ENCODE results near the gene DISP1.

DISP1 gene

GRCh38 chr1:222784916-222785315, 29.9 kb upstream of the DISP1 start:
- no peak for TF ChIP-seq CTCF (IDR thresholded peaks at IDR 0.05; ENCODE audit: unreplicated experiment in 3 of 3)
- Mint-ChIP-seq H3K4me1 (peaks cover 50% of the 10 kb centered on the region), H3K36me3 (ENCODE audit: low read depth) (no peaks in the 10 kb centered on the region)

DNA sequence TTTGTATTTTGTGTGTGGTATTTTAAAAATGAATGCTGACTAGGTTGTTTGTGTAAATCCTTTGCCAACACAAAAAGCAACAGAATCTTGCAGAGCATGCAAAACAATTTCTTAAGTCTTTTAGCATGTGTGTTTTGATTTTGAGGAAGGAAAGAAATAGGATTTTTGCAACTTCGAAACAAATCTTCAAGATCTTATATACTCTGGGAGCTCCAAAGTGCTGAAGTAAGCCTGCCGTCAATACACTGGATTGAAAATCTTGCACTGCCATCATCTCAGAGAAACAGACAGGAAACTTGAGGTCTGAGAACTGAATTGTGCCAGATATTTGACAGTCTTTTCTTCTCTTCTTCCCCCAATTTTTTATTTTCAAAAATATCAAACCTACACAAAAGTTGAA, 29.3 kb upstream of the DISP1 start:
- H3K9me3 Mint-ChIP-seq: no peaks in the 10 kb centered on the region
- TF ChIP-seq CTCF (IDR thresholded peaks at IDR 0.05; ENCODE audit: unreplicated experiment in 3 of 3): no peak
- H3K27me3 Mint-ChIP-seq (ENCODE audit: low read depth): no peaks in the 10 kb centered on the region
- H3K4me3 Mint-ChIP-seq: no peak overlapping the region
- no peaks in the 10 kb centered on the region for H3K36me3 Mint-ChIP-seq (ENCODE audit: low read depth)
- H3K27ac Mint-ChIP-seq: peak overlapping the region; percentile 19 to 75 (median 54)
- H3K4me1 Mint-ChIP-seq: peaks cover 50% of the 10 kb centered on the region

More at GRCh38 chr1:222784916-222785315, 29.9 kb upstream of the DISP1 start:
- Mint-ChIP-seq H3K27ac (peak overlapping the region; percentile 8 to 75 (median 27)), H3K27me3 (ENCODE audit: low read depth) (no peaks in the 10 kb centered on the region), H3K9me3 (no peaks in the 10 kb centered on the region), H3K4me3 (peak overlapping the region in 1 of 3 experiments; percentile 16)

DNA sequence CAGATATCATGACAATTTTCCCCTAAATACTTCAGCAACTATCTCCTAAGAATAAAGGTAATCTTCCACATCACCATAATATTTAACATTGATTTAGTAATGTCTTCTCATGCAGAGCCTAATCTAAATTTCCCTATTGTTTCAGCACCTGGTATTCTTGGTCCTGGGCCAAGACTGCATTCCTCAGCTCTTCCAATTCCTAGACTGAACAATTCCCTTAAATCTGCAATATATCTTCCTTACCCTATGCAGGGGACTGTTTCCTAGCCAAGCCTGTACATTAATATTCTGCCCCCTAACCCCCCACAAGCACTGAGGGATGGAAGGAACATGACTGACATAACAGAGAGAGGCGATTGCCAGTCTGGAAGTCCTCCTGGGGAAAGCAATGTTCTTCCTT, 28.7 kb upstream of the DISP1 start:
- no peaks in the 10 kb centered on the region for H3K36me3 Mint-ChIP-seq (ENCODE audit: low read depth)
- no peaks in the 10 kb centered on the region for H3K9me3 Mint-ChIP-seq
- peaks cover 50% of the 10 kb centered on the region for H3K4me1 Mint-ChIP-seq
- peaks cover 4% of the 10 kb centered on the region for H3K27me3 Mint-ChIP-seq (ENCODE audit: low read depth)
- peak overlapping the region; percentile 25 to 54 (median 32) for H3K27ac Mint-ChIP-seq
- no peak for TF ChIP-seq CTCF (IDR thresholded peaks at IDR 0.05; ENCODE audit: unreplicated experiment in 3 of 3)
- no peak overlapping the region for H3K4me3 Mint-ChIP-seq

DNA sequence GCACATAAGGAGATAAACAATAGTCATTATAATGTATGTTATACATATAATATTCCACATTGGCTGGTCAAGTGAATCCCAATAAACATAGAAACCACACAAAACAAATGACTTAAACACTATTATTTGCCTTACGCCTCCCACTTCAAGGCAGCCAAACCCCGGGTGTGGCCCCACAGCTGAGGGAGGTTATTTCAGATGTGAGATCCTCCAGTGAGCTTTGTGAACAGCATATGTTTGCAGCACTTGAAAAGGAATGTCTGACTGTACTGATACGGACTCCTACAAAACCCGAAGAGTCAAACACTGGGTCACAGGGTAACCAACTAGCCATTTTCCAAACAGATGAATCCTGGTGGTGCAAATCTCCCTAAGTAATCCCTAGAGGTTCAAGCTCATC, 27.1 kb upstream of the DISP1 start:
- Mint-ChIP-seq H3K27me3 (ENCODE audit: low read depth) (peaks cover 6% of the 10 kb centered on the region), H3K9me3 (no peaks in the 10 kb centered on the region), H3K27ac (no peak overlapping the region), H3K36me3 (ENCODE audit: low read depth) (no peaks in the 10 kb centered on the region), H3K4me3 (no peak overlapping the region), H3K4me1 (peaks cover 53% of the 10 kb centered on the region)
- TF ChIP-seq CTCF (IDR thresholded peaks at IDR 0.05; ENCODE audit: unreplicated experiment in 3 of 3): no peak

GRCh38 chr1:222788402-222789156, 26.3 kb upstream of the DISP1 start:
- H3K4me1 Mint-ChIP-seq: peaks cover 52% of the 10 kb centered on the region
- no peak overlapping the region for H3K27ac Mint-ChIP-seq
- TF ChIP-seq CTCF (IDR thresholded peaks at IDR 0.05; ENCODE audit: unreplicated experiment in 3 of 3): no peak
- no peaks in the 10 kb centered on the region for H3K9me3 Mint-ChIP-seq
- no peaks in the 10 kb centered on the region for H3K36me3 Mint-ChIP-seq (ENCODE audit: low read depth)
- H3K27me3 Mint-ChIP-seq (ENCODE audit: low read depth): peaks cover 6% of the 10 kb centered on the region
- no peak overlapping the region for H3K4me3 Mint-ChIP-seq

DNA sequence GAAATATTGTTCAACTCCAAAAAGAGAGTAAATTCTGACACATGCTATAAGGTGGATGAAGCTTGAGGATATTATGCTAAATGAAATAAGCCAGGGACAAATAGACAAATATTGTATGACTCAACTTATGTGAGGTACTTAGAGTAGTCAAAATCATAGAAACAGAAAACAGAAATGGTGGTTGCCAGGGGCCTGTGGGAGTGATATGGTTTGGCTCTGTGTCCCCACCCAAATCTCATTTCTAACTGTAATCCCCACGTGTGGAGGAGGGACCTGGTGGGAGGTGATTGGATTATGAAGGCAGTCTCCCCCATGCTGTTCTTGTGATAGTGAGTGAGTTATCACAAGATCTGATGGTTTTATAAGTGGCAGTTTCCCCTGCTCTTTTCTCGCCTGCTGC, 24.7 kb upstream of the DISP1 start:
- peaks cover 6% of the 10 kb centered on the region for H3K27me3 Mint-ChIP-seq (ENCODE audit: low read depth)
- H3K4me1 Mint-ChIP-seq: peaks cover 39% of the 10 kb centered on the region
- no peak overlapping the region for H3K4me3 Mint-ChIP-seq
- no peak overlapping the region for H3K27ac Mint-ChIP-seq
- TF ChIP-seq CTCF (IDR thresholded peaks at IDR 0.05; ENCODE audit: unreplicated experiment in 3 of 3): no peak
- H3K9me3 Mint-ChIP-seq: no peaks in the 10 kb centered on the region
- H3K36me3 Mint-ChIP-seq (ENCODE audit: low read depth): no peaks in the 10 kb centered on the region
